IMR-90 (cell line): ENCODE data around the gene PFKL. TPM values are rescaled to one million over a fixed set of nuclear protein-coding genes. Genes with fewer than 3 reads are reported as not detected.

Experiments
- ATAC-seq: fragments of 200-7000 bp; cut with Tn5 transposase; 2 replicates; pipeline ENCODE4 v1.9.1; 2020; ENCODE audit warnings: low read depth, mild to moderate bottlenecking, moderate library complexity
- BruUV-seq: library from RNA; stranded (reverse); fragments of 400-500 nt; replicated peaks from 2 replicates; lab custom pipeline; 2021; lab: Mats Ljungman, UMichigan
- CTCF ChIA-PET: fragments of 300-600 bp; formaldehyde crosslinking; extraction: SDS; loops from one replicate; lab custom pipeline; 2021; ENCODE audit warnings: antibody characterized with exemption; lab: Yijun Ruan, JAX
- POLR2A ChIA-PET: fragments of 300-600 bp; sonication (Branson Sonifier 250); formaldehyde crosslinking; loops from one replicate; lab custom pipeline; 2022; ENCODE audit warnings: antibody characterized with exemption; ENCODE audit not compliant: unreplicated experiment; lab: Charles Lee
- DNase-seq: peaks from one replicate; pipeline ENCODE4 v3.0.0; 2013
- H2AFZ ChIP-seq: replicated peaks from 2 replicates; pipeline ENCODE3; 2013; ENCODE audit warnings: low read length, mild to moderate bottlenecking; ENCODE audit not compliant: poor library complexity
- H2AK5ac ChIP-seq: 2 replicates; pipeline ENCODE4 v1.6.1; 2013; ENCODE audit warnings: low read depth, low read length, inconsistent platforms
- H2AK9ac ChIP-seq: replicated peaks from 2 replicates; pipeline ENCODE3; 2013; ENCODE audit warnings: mild to moderate bottlenecking, low read depth, low read length, moderate library complexity; ENCODE audit not compliant: poor library complexity
- H2BK120ac ChIP-seq: 2 replicates; pipeline ENCODE4 v1.6.1; 2013; ENCODE audit warnings: low read depth, low read length, inconsistent platforms
- H2BK15ac ChIP-seq: 3 replicates; pipeline ENCODE4 v1.6.1; 2013; ENCODE audit warnings: low read depth, low read length, inconsistent platforms
- H2BK20ac ChIP-seq: 2 replicates; pipeline ENCODE4 v1.6.1; 2013; ENCODE audit warnings: low read depth, mild to moderate bottlenecking, inconsistent platforms, low read length, moderate library complexity
- H2BK5ac ChIP-seq: 2 replicates; pipeline ENCODE4 v1.6.1; 2013; ENCODE audit warnings: mild to moderate bottlenecking, low read depth, low read length, inconsistent platforms; ENCODE audit not compliant: poor library complexity, severe bottlenecking
- H3K14ac ChIP-seq: replicated peaks from 2 replicates; pipeline ENCODE4 v1.6.1; 2013; ENCODE audit warnings: low read depth, low read length, inconsistent platforms
- H3K18ac ChIP-seq: 2 replicates; pipeline ENCODE4 v1.6.1; 2013; ENCODE audit warnings: low read depth, low read length, control low read depth
- H3K23ac ChIP-seq: 2 replicates; pipeline ENCODE4 v1.6.1; 2013; ENCODE audit warnings: low read depth, low read length, inconsistent platforms
- H3K27ac ChIP-seq: 2 replicates; pipeline ENCODE4 v1.5.1; 2013; ENCODE audit warnings: mild to moderate bottlenecking, control low read depth, low read length; ENCODE audit not compliant: insufficient read depth
- H3K27me3 ChIP-seq: 2 replicates; pipeline ENCODE4 v1.6.1; 2013; ENCODE audit warnings: low read length; ENCODE audit not compliant: control insufficient read depth, insufficient read depth
- H3K36me3 ChIP-seq: 2 replicates; pipeline ENCODE4 v1.6.1; 2013; ENCODE audit warnings: low read length, mixed read lengths; ENCODE audit not compliant: control insufficient read depth, insufficient read depth
- H3K4ac ChIP-seq: 2 replicates; pipeline ENCODE4 v1.6.1; 2013; ENCODE audit warnings: low read depth, low read length, inconsistent platforms
- H3K4me1 ChIP-seq: 2 replicates; pipeline ENCODE4 v1.6.1; 2013; ENCODE audit warnings: low read length, mixed read lengths; ENCODE audit not compliant: control insufficient read depth, insufficient read depth
- H3K4me2 ChIP-seq: 2 replicates; pipeline ENCODE4 v1.6.1; 2013; ENCODE audit warnings: low read depth, mild to moderate bottlenecking, control low read depth, low read length, moderate library complexity
- H3K4me3 ChIP-seq: 2 replicates; pipeline ENCODE4 v1.5.1; 2013; ENCODE audit warnings: low read depth, mild to moderate bottlenecking, control low read depth, low read length, moderate library complexity; ENCODE audit not compliant: insufficient read depth
- H3K56ac ChIP-seq: 2 replicates; pipeline ENCODE4 v1.6.1; 2013; ENCODE audit warnings: low read length, inconsistent platforms; ENCODE audit not compliant: insufficient read depth; ENCODE audit errors: extremely low read depth
- H3K79me1 ChIP-seq, 2 experiments: 2 replicates each; pipeline ENCODE4 v1.6.1; 2013; ENCODE audit warnings: low read length in 2 of 2, inconsistent platforms in 1 of 2, low read depth in 1 of 2
- H3K9ac ChIP-seq: 2 replicates; pipeline ENCODE4 v1.6.1; 2013; ENCODE audit warnings: low read depth, low read length, control low read depth
- H3K9me1 ChIP-seq: 2 replicates; pipeline ENCODE4 v1.6.1; 2013; ENCODE audit warnings: low read length, inconsistent platforms; ENCODE audit not compliant: insufficient read depth
- H3K9me3 ChIP-seq: 2 replicates; pipeline ENCODE4 v1.6.1; 2013; ENCODE audit warnings: low read length; ENCODE audit not compliant: control insufficient read depth, insufficient read depth
- H4K20me1 ChIP-seq: 2 replicates; pipeline ENCODE4 v1.6.1; 2013; ENCODE audit warnings: low read length, inconsistent platforms; ENCODE audit not compliant: insufficient read depth
- H4K5ac ChIP-seq: 2 replicates; pipeline ENCODE4 v1.6.1; 2013; ENCODE audit warnings: mild to moderate bottlenecking, low read depth, low read length, control low read depth
- H4K8ac ChIP-seq, 2 experiments: 2 replicates each; pipeline ENCODE4 v1.6.1; 2013; ENCODE audit warnings: low read depth in 2 of 2, low read length in 2 of 2, control low read depth in 1 of 2, inconsistent platforms in 1 of 2
- H4K91ac ChIP-seq: 2 replicates; pipeline ENCODE4 v1.6.1; 2013; ENCODE audit warnings: low read depth, low read length, inconsistent platforms; ENCODE audit not compliant: insufficient read depth
- CEBPB ChIP-seq: IDR thresholded peaks from 2 replicates; pipeline ENCODE4 v1.6.1; 2012; ENCODE audit warnings: low read depth, low read length, improper control_type of control experiment
- CTCF ChIP-seq: conservative IDR thresholded peaks from 2 replicates; pipeline ENCODE4 v1.5.1; 2012; ENCODE audit warnings: mild to moderate bottlenecking, low read depth, low read length, improper control_type of control experiment
- ELK1 ChIP-seq: fragments of 150-350 bp; IDR thresholded peaks from 2 replicates; pipeline ENCODE4 v1.6.1; 2016; ENCODE audit warnings: low read depth, mild to moderate bottlenecking, low read length, moderate library complexity, borderline replicate concordance
- FOS ChIP-seq: fragments of 150-350 bp; IDR thresholded peaks from 2 replicates; pipeline ENCODE4 v1.6.1; 2016; ENCODE audit warnings: low read depth, low read length
- MAFK ChIP-seq: IDR thresholded peaks from 2 replicates; pipeline ENCODE4 v1.6.1; 2012; ENCODE audit warnings: low read depth, low read length, improper control_type of control experiment
- NFE2L2 ChIP-seq: fragments of 150-350 bp; IDR thresholded peaks from 2 replicates; pipeline ENCODE4 v1.6.1; 2016; ENCODE audit warnings: low read depth, mild to moderate bottlenecking, low read length
- POLR2A ChIP-seq: IDR thresholded peaks from 2 replicates; pipeline ENCODE4 v1.6.1; 2012; ENCODE audit warnings: mild to moderate bottlenecking, low read depth, low read length
- RAD21 ChIP-seq: IDR thresholded peaks from 2 replicates; pipeline ENCODE4 v1.6.1; 2012; ENCODE audit warnings: low read length, improper control_type of control experiment
- RCOR1 ChIP-seq: IDR thresholded peaks from 2 replicates; pipeline ENCODE4 v1.6.1; 2012; ENCODE audit warnings: mild to moderate bottlenecking, low read length, improper control_type of control experiment; ENCODE audit not compliant: insufficient replicate concordance
- RFX5 ChIP-seq: IDR thresholded peaks from 2 replicates; pipeline ENCODE4 v1.8.0; 2012; ENCODE audit warnings: low read depth, mild to moderate bottlenecking, low read length, moderate library complexity
- SMC3 ChIP-seq: fragments of 150-350 bp; IDR thresholded peaks from 2 replicates; pipeline ENCODE4 v1.6.1; 2016; ENCODE audit warnings: low read depth, mild to moderate bottlenecking, antibody characterized with exemption, low read length, moderate library complexity
- USF2 ChIP-seq: fragments of 150-350 bp; IDR thresholded peaks from 2 replicates; pipeline ENCODE4 v1.6.1; 2017; ENCODE audit warnings: mild to moderate bottlenecking, antibody characterized with exemption, low read length, low read depth
- WGBS, 2 experiments: methylation state at CpG; one replicate each; pipeline versions ENCODE4 v1.1.5 to v1.1.7; 2013; ENCODE audit warnings: missing lambda C conversion rate in 2 of 2; ENCODE audit not compliant: insufficient read length in 1 of 2; ENCODE audit errors: extremely low coverage in 2 of 2; 5-methylcytosine and 5-hydroxymethylcytosine counted together
- dilution Hi-C: fragments of 300-500 bp; cut with HindIII; formaldehyde crosslinking; loops from one replicate; pipeline ENCODE4 v1.14.3; 2018; ENCODE audit warnings: low sequenced_read_pairs; ENCODE audit not compliant: unreplicated experiment
- in situ Hi-C: fragments of 300-500 bp; cut with MboI; formaldehyde crosslinking; loops from 3 replicates; pipeline ENCODE4 v1.14.3; 2019; ENCODE audit warnings: low sequenced_read_pairs, inconsistent platforms, mixed read lengths
- intact Hi-C: fragments of 100-400 bp; cut with micrococcal nuclease; formaldehyde crosslinking; loops from 2 replicates; pipeline ENCODE4 v1.10.0; 2022
- polyA plus RNA-seq, 3 experiments: library from polyadenylated mRNA; depleted of rRNA; stranded (reverse); fragments of >200 nt; gene quantifications; 2 replicates each; pipeline ENCODE4 v1.2.3, GENCODE V29; 2012; ENCODE audit warnings: low replicate concordance in 1 of 3
- total RNA-seq: library from RNA; depleted of rRNA; stranded (reverse); fragments of >200 nt; gene quantifications from 2 replicates; pipeline ENCODE4 v1.2.3, GENCODE V29; 2012

Gene PFKL
- total and polyA plus RNA-seq, 2 of the 4 experiments (the other 2 are of a cell fraction) = 103 to 126 TPM

- no peak for TF ChIP-seq SMC3
These were observed 45.8 kb upstream of the PFKL start (continued) for GRCh38 chr21:44253832-44254710.

- BruUV-seq = no TSS peak
- Histone ChIP-seq H3K4me1 (no peaks in the 10 kb centered on the region), H4K91ac (no peak overlapping the region), H2AK5ac (no peak overlapping the region), H3K36me3 (no peaks in the 10 kb centered on the region), H3K9ac (no peak overlapping the region), H3K9me3 (peaks cover 8% of the 10 kb centered on the region), H2BK20ac (no peak overlapping the region), H3K56ac (no peak overlapping the region), H4K8ac (no peak overlapping the region), H2AFZ (no peak overlapping the region), H2AK9ac (no peak overlapping the region), H3K79me1 (no peaks in the 10 kb centered on the region), H3K4me3 (no peak overlapping the region), H3K4ac (no peak overlapping the region), H3K27ac (no peak overlapping the region), H3K18ac (no peak overlapping the region), H2BK5ac (no peak overlapping the region), H2BK120ac (no peak overlapping the region), H4K20me1 (no peaks in the 10 kb centered on the region), H3K23ac (no peak overlapping the region), H2BK15ac (no peak overlapping the region), H4K5ac (no peak overlapping the region), H3K9me1 (no peaks in the 10 kb centered on the region), H3K14ac (no peak overlapping the region), H3K27me3 (peaks cover 18% of the 10 kb centered on the region), H3K4me2 (no peak overlapping the region)
- CTCF ChIA-PET = no interaction called here
- in situ Hi-C loops = no loop called here
- ATAC-seq (peak; percentile 81), DNase-seq (peak; percentile 46)
- POLR2A ChIA-PET = no interaction called here
- intact Hi-C loops = no loop called here
- dilution Hi-C loops = no loop called here
- 82% methylated on average over 7 of the region's 11 CpGs; no CpG with 5 or more reads in 1 of the 2 experiments for WGBS, 2 experiments
- TF ChIP-seq USF2 (no peak), CTCF (no peak), MAFK (no peak), SMC3 (no peak), RAD21 (no peak), NFE2L2 (no peak), RCOR1 (no peak), CEBPB (no peak), RFX5 (no peak), FOS (no peak), ELK1 (no peak), POLR2A (no peak)
These were observed 44.3 kb upstream of the PFKL start for GRCh38 chr21:44255511-44255981.
